ENCODE measurements around the gene EXTL1.

The EXTL1 gene

GRCh38 chr1:25997828-25998761 lies 23.5 kb upstream of the EXTL1 start, which contains the start of gene PAFAH2:
TSS of gene PAFAH2 (minus strand) at chr1:25998063. CDS start at chr1:25990816, 7,247 bp downstream.
- peak; percentile 90 for DNase-seq

- no peak for DNase-seq
These were observed 22.4 kb upstream of the EXTL1 start for GRCh38 chr1:25999041-25999800.

GRCh38 chr1:26003262-26003661 lies 18.3 kb upstream of the EXTL1 start:
- no peak for DNase-seq

- DNase-seq, result no peak
These were observed 17.8 kb upstream of the EXTL1 start for GRCh38 chr1:26003756-26004155.

- DNase-seq, result no peak
These were observed 16.0 kb upstream of the EXTL1 start for GRCh38 chr1:26005434-26006105.

- DNase-seq, result no peak
These were observed 14.9 kb upstream of the EXTL1 start for GRCh38 chr1:26006710-26007109.

- no peak for DNase-seq
These were observed 11.7 kb upstream of the EXTL1 start for GRCh38 chr1:26009796-26010447.

GRCh38 chr1:26010825-26011224 lies 10.8 kb upstream of the EXTL1 start:
- DNase-seq, result peak; percentile 9

- DNase-seq, result no peak
These were observed 8.7 kb upstream of the EXTL1 start for GRCh38 chr1:26012864-26013263.

- no peak for DNase-seq
These were observed 7.4 kb upstream of the EXTL1 start for GRCh38 chr1:26014179-26014578.

GRCh38 chr1:26015358-26015757 lies 6.2 kb upstream of the EXTL1 start:
- no peak for DNase-seq

GRCh38 chr1:26016258-26016952 lies 5.2 kb upstream of the EXTL1 start:
- no peak for DNase-seq

- no peak for DNase-seq
These were observed 4.5 kb upstream of the EXTL1 start for GRCh38 chr1:26016953-26017545.

- DNase-seq, result no peak
These were observed 4.0 kb upstream of the EXTL1 start for GRCh38 chr1:26017606-26018005.

GRCh38 chr1:26019641-26020315 lies 1.8 kb upstream of the EXTL1 start:
- DNase-seq, result no peak

- no peak for DNase-seq
These were observed 1.2 kb upstream of the EXTL1 start for GRCh38 chr1:26020330-26020768.

GRCh38 chr1:26020941-26021646 lies 481 bp upstream of the EXTL1 start:
- DNase-seq, result no peak

- DNase-seq, result no peak
These were observed 817 bp downstream of the EXTL1 start for GRCh38 chr1:26022404-26022779.

- DNase-seq, result no peak
These were observed 1.4 kb downstream of the EXTL1 start for GRCh38 chr1:26023009-26023408.

GRCh38 chr1:26023826-26024225 lies 2.3 kb downstream of the EXTL1 start:
- DNase-seq, result no peak
